CD4-positive, alpha-beta memory T cell (primary cell): Measurements from ENCODE around the gene RPL5. TPM values are rescaled to one million over a fixed set of nuclear protein-coding genes. Genes with fewer than 3 reads are reported as not detected.

ENCODE experiments used
- CTCF ChIA-PET: fragments of 350-600 bp; sonication (Branson Sonifier 250); formaldehyde crosslinking; loops from one replicate; lab custom pipeline; 2021; ENCODE audit warnings: inconsistent platforms; ENCODE audit not compliant: partially characterized antibody; lab: Charles Lee
- POLR2A ChIA-PET: fragments of 350-600 bp; sonication (Branson Sonifier 250); formaldehyde crosslinking; loops from one replicate; lab custom pipeline; 2021; ENCODE audit not compliant: partially characterized antibody; lab: Charles Lee
- DNase-seq, 5 donors: peaks; one replicate each; pipeline versions ENCODE4 v3.0.0 to v3.0.0-alpha.2; 2020 to 2022; ENCODE audit warnings: mixed read lengths in 1 of 5
- H3K27ac ChIP-seq: one replicate; pipeline ENCODE4 v1.7.0; 2013; ENCODE audit warnings: low read depth, low read length
- H3K27me3 ChIP-seq: 2 replicates; pipeline ENCODE4 v1.7.0; 2013; ENCODE audit warnings: mild to moderate bottlenecking, low read length, moderate library complexity; ENCODE audit not compliant: insufficient read depth
- H3K36me3 ChIP-seq: 2 replicates; pipeline ENCODE4 v1.7.0; 2013; ENCODE audit warnings: mild to moderate bottlenecking, low read length, moderate library complexity; ENCODE audit not compliant: insufficient read depth
- H3K4me1 ChIP-seq: 2 replicates; pipeline ENCODE4 v1.7.0; 2013; ENCODE audit warnings: mild to moderate bottlenecking, low read length, moderate library complexity; ENCODE audit not compliant: insufficient read depth
- H3K4me3 ChIP-seq, 2 donors: one replicate each; pipeline ENCODE4 v1.7.0; 2013; ENCODE audit warnings: low read length in 2 of 2, mild to moderate bottlenecking in 1 of 2
- H3K9me3 ChIP-seq, 2 donors: one replicate each; pipeline ENCODE4 v1.7.0; 2013; ENCODE audit warnings: low read length in 2 of 2, control low read depth in 1 of 2; ENCODE audit not compliant: control insufficient read depth in 1 of 2
- H3K27ac Mint-ChIP-seq, 7 donors: one replicate each; pipeline ENCODE4 v1.8.0; 2020 to 2021; ENCODE audit warnings: mixed read lengths in 7 of 7, mild to moderate bottlenecking in 6 of 7, inconsistent platforms in 3 of 7, moderate library complexity in 3 of 7
- H3K27me3 Mint-ChIP-seq, 2 donors: one replicate each; pipeline ENCODE4 v1.8.0; 2020 to 2021; ENCODE audit warnings: mixed read lengths in 2 of 2
- H3K36me3 Mint-ChIP-seq, 2 donors: one replicate each; pipeline ENCODE4 v1.8.0; 2020 to 2021; ENCODE audit warnings: mixed read lengths in 2 of 2, inconsistent platforms in 1 of 2, mild to moderate bottlenecking in 1 of 2
- H3K4me1 Mint-ChIP-seq, 4 donors: one replicate each; pipeline ENCODE4 v1.8.0; 2020 to 2021; ENCODE audit warnings: mixed read lengths in 4 of 4, mild to moderate bottlenecking in 1 of 4
- H3K4me3 Mint-ChIP-seq, 8 donors: one replicate each; pipeline ENCODE4 v1.8.0; 2020 to 2021; ENCODE audit warnings: mixed read lengths in 8 of 8, mild to moderate bottlenecking in 7 of 8, moderate library complexity in 6 of 8, inconsistent platforms in 3 of 8
- H3K9me3 Mint-ChIP-seq, 8 donors: one replicate each; pipeline ENCODE4 v1.8.0; 2020 to 2021; ENCODE audit warnings: mixed read lengths in 8 of 8, mild to moderate bottlenecking in 5 of 8, inconsistent platforms in 3 of 8, moderate library complexity in 1 of 8
- intact Hi-C: fragments of 100-400 bp; cut with micrococcal nuclease; formaldehyde crosslinking; loops from one replicate; pipeline ENCODE4 v1.15.1; 2023
- polyA plus RNA-seq, 2 donors: library from polyadenylated mRNA; unstranded; fragments of 300-500 nt; fragmentation: Illumina TruSeq; gene quantifications; one replicate each; pipeline ENCODE4 v1.2.3, GENCODE V29; 2021
- total RNA-seq, 2 experiments: library from RNA; stranded (reverse); gene quantifications; one replicate each; pipeline ENCODE4 v1.2.3, GENCODE V29; 2021

Gene RPL5
- total and polyA plus RNA-seq, 4 experiments from 2014 or later, result 1,501 to 2,646 (median 1,758) TPM

GRCh38 chr1:92832537-92833114 is 786 bp downstream of the RPL5 start:
- Mint-ChIP-seq H3K27ac (peak overlapping the region; percentile 98 to 100 (median 99)), H3K4me3 (peak overlapping the region; percentile 98 to 100 (median 100)), H3K4me1 (peaks cover 41 to 62% (median 51%) of the 10 kb centered on the region in 4 donors), H3K9me3 (peaks cover 0 to 3% (median 0%) of the 10 kb centered on the region in 8 donors), H3K27me3 (peaks cover 0 to 1% of the 10 kb centered on the region in 2 donors), H3K36me3 (peaks cover 36 to 59% of the 10 kb centered on the region in 2 donors)
- Histone ChIP-seq H3K9me3 (no peaks in the 10 kb centered on the region), H3K27me3 (no peaks in the 10 kb centered on the region), H3K36me3 (peaks cover 26% of the 10 kb centered on the region), H3K4me3 (peak overlapping the region; percentile 54 to 100), H3K4me1 (peaks cover 53% of the 10 kb centered on the region), H3K27ac (peak overlapping the region; percentile 93)
- DNase-seq, result no peak
- POLR2A ChIA-PET, result interaction anchor here (0.7 to 2.5 kb wide), 22 partner anchors 9 to 1014 kb away, joined by 3 to 60 read pairs (median 5); partner anchors contain the start of genes DIPK1A, DR1, EVI5 and MTF2
- intact Hi-C loops, result loop anchor here (1.0 to 5.0 kb wide), 4 partner anchors 128 to 1015 kb away; partner anchors contain the start of genes DR1 and GFI1
- CTCF ChIA-PET, result interaction anchor here (0.8 to 3.0 kb wide), 19 partner anchors 9 to 1012 kb away, joined by 3 to 15 read pairs (median 6); partner anchors contain the start of genes DIPK1A and MTF2

GRCh38 chr1:92833840-92834239 is 2.0 kb downstream of the RPL5 start:
- Histone ChIP-seq H3K4me1 (peaks cover 65% of the 10 kb centered on the region), H3K9me3 (no peaks in the 10 kb centered on the region), H3K4me3 (peak overlapping the region in 1 of 2 donors; percentile 100), H3K27me3 (no peaks in the 10 kb centered on the region), H3K27ac (peak overlapping the region; percentile 93), H3K36me3 (peaks cover 39% of the 10 kb centered on the region)
- Mint-ChIP-seq H3K4me3 (peak overlapping the region; percentile 98 to 100 (median 100)), H3K9me3 (peaks cover 0 to 3% (median 0%) of the 10 kb centered on the region in 8 donors), H3K36me3 (peaks cover 44 to 71% of the 10 kb centered on the region in 2 donors), H3K27ac (peak overlapping the region; percentile 98 to 100 (median 99)), H3K4me1 (peaks cover 51 to 73% (median 62%) of the 10 kb centered on the region in 4 donors), H3K27me3 (peaks cover 0 to 1% of the 10 kb centered on the region in 2 donors)
- CTCF ChIA-PET, result no interaction called here
- intact Hi-C loops, result loop anchor here (5.0 kb wide), 2 partner anchors 347 to 1013 kb away; partner anchors contain the start of gene GFI1
- POLR2A ChIA-PET, result interaction anchor here (1.4 to 2.0 kb wide), 2 partner anchors 127 to 128 kb away, joined by 4 to 7 read pairs; partner anchors contain the start of gene DIPK1A
- peak in 1 of 5 donors; percentile 44 for DNase-seq

GRCh38 chr1:92834617-92835016 is 2.8 kb downstream of the RPL5 start:
- Mint-ChIP-seq H3K27ac (peak overlapping the region; percentile 98 to 100 (median 99)), H3K27me3 (peaks cover 0 to 1% of the 10 kb centered on the region in 2 donors), H3K9me3 (peaks cover 0 to 3% (median 0%) of the 10 kb centered on the region in 8 donors), H3K36me3 (peaks cover 49 to 79% of the 10 kb centered on the region in 2 donors), H3K4me1 (peaks cover 56 to 81% (median 68%) of the 10 kb centered on the region in 4 donors), H3K4me3 (peak overlapping the region; percentile 98 to 100 (median 100))
- intact Hi-C loops, result loop anchor here (5.0 kb wide), 2 partner anchors 347 to 1013 kb away; partner anchors contain the start of gene GFI1
- no peak for DNase-seq
- Histone ChIP-seq H3K4me1 (peaks cover 73% of the 10 kb centered on the region), H3K9me3 (no peaks in the 10 kb centered on the region), H3K27ac (peak overlapping the region; percentile 93), H3K4me3 (no peak overlapping the region), H3K36me3 (peaks cover 46% of the 10 kb centered on the region), H3K27me3 (no peaks in the 10 kb centered on the region)
- ChIA-PET POLR2A (interaction anchor here (1.4 to 2.0 kb wide), 2 partner anchors 126 to 127 kb away, joined by 4 to 7 read pairs; partner anchors contain the start of gene DIPK1A), CTCF (no interaction called here)

GRCh38 chr1:92837062-92837461 is 5.2 kb downstream of the RPL5 start:
- H3K4me3 ChIP-seq, result no peak overlapping the region
- intact Hi-C loops, result no loop called here

GRCh38 chr1:92838519-92838918 is 6.7 kb downstream of the RPL5 start:
- peaks cover 50 to 76% (median 61%) of the 10 kb centered on the region in 4 donors for H3K4me1 Mint-ChIP-seq
- DNase-seq, result no peak
- H3K27ac ChIP-seq, result peak overlapping the region; percentile 12
- H3K4me1 ChIP-seq, result peaks cover 68% of the 10 kb centered on the region
- H3K4me3 ChIP-seq, result no peak overlapping the region
- no peaks in the 10 kb centered on the region for H3K27me3 ChIP-seq
- intact Hi-C loops, result no loop called here
- peak overlapping the region in 4 of 8 donors; percentile 21 to 64 (median 34) for H3K4me3 Mint-ChIP-seq
- H3K9me3 Mint-ChIP-seq, result no peaks in the 10 kb centered on the region
- H3K36me3 ChIP-seq, result peaks cover 83% of the 10 kb centered on the region
- peak overlapping the region in 6 of 7 donors; percentile 23 to 100 (median 71) for H3K27ac Mint-ChIP-seq
- POLR2A ChIA-PET, result interaction anchor here (1.6 kb wide), 1 partner anchor 123 kb away, joined by 4 read pairs; the partner anchor contains the start of gene DIPK1A
- no peaks in the 10 kb centered on the region for H3K9me3 ChIP-seq
- H3K36me3 Mint-ChIP-seq, result peaks cover 66 to 94% of the 10 kb centered on the region in 2 donors
- no peaks in the 10 kb centered on the region for H3K27me3 Mint-ChIP-seq
- CTCF ChIA-PET, result interaction anchor here (1.7 kb wide), 1 partner anchor 155 kb away, joined by 9 read pairs; no protein-coding TSS in a partner anchor

More at GRCh38 chr1:92837062-92837461, 5.2 kb downstream of the RPL5 start:
- H3K4me1 Mint-ChIP-seq, result peaks cover 60 to 91% (median 70%) of the 10 kb centered on the region in 4 donors
- no peaks in the 10 kb centered on the region for H3K27me3 ChIP-seq
- peak overlapping the region; percentile 30 to 100 (median 59) for H3K27ac Mint-ChIP-seq
- peak overlapping the region in 6 of 8 donors; percentile 7 to 64 (median 42) for H3K4me3 Mint-ChIP-seq
- H3K36me3 Mint-ChIP-seq, result peaks cover 60 to 96% of the 10 kb centered on the region in 2 donors
- H3K9me3 ChIP-seq, result no peaks in the 10 kb centered on the region
- POLR2A ChIA-PET, result interaction anchor here (1.1 kb wide), 1 partner anchor 156 kb away, joined by 3 read pairs; no protein-coding TSS in a partner anchor
- peak overlapping the region; percentile 29 for H3K27ac ChIP-seq
- no peaks in the 10 kb centered on the region for H3K9me3 Mint-ChIP-seq
- H3K36me3 ChIP-seq, result peaks cover 69% of the 10 kb centered on the region
- no peak for DNase-seq
- H3K4me1 ChIP-seq, result peaks cover 77% of the 10 kb centered on the region
- no peaks in the 10 kb centered on the region for H3K27me3 Mint-ChIP-seq
- CTCF ChIA-PET, result interaction anchor here (1.2 to 1.7 kb wide), 2 partner anchors 157 to 225 kb away, joined by 3 to 9 read pairs; no protein-coding TSS in a partner anchor

- Mint-ChIP-seq H3K4me1 (peaks cover 42 to 67% (median 51%) of the 10 kb centered on the region in 4 donors), H3K27me3 (no peaks in the 10 kb centered on the region), H3K27ac (peak overlapping the region in 6 of 7 donors; percentile 39 to 100 (median 74)), H3K36me3 (peaks cover 68 to 94% of the 10 kb centered on the region in 2 donors), H3K4me3 (peak overlapping the region in 5 of 8 donors; percentile 16 to 55 (median 29)), H3K9me3 (no peaks in the 10 kb centered on the region)
- CTCF ChIA-PET, result interaction anchor here (1.2 to 2.0 kb wide), 2 partner anchors 20 to 164 kb away, joined by 4 to 5 read pairs; no protein-coding TSS in a partner anchor
- H3K4me3 ChIP-seq, result no peak overlapping the region
- H3K4me1 ChIP-seq, result peaks cover 59% of the 10 kb centered on the region
- peaks cover 83% of the 10 kb centered on the region for H3K36me3 ChIP-seq
- peak overlapping the region; percentile 17 for H3K27ac ChIP-seq
- no peak for DNase-seq
- H3K9me3 ChIP-seq, result no peaks in the 10 kb centered on the region
- no peaks in the 10 kb centered on the region for H3K27me3 ChIP-seq
- intact Hi-C loops, result no loop called here
- POLR2A ChIA-PET, result interaction anchor here (0.7 to 1.2 kb wide), 2 partner anchors 123 to 176 kb away, joined by 3 read pairs; no protein-coding TSS in a partner anchor
Measured at GRCh38 chr1:92839442-92839841, 7.6 kb downstream of the RPL5 start.
